ENCODE measurements around the gene ESR1.
"Not testable (repeated sequence)": the region's sequence is repeated elsewhere in the genome, so short reads cannot be mapped to it uniquely, and the experiment has no call there.

Gene ESR1

GRCh38 chr6:151850479-151851003 is 43.1 kb downstream of the ESR1 start:
- TF ChIP-seq CTCF (conservative IDR thresholded peaks at IDR 0.05): no peak
- no peak overlapping the region for H3K27ac ChIP-seq

- no peak for TF ChIP-seq CTCF (conservative IDR thresholded peaks at IDR 0.05)
- H3K27ac ChIP-seq: no peak overlapping the region
Measured at GRCh38 chr6:151858294-151858693, 50.8 kb downstream of the ESR1 start.

GRCh38 chr6:151862461-151862860 is 55.0 kb downstream of the ESR1 start:
- TF ChIP-seq CTCF (conservative IDR thresholded peaks at IDR 0.05): no peak
- H3K27ac ChIP-seq: no peak overlapping the region

- not testable (repeated sequence) for H3K27ac ChIP-seq
Measured at GRCh38 chr6:151867361-151867869, 59.9 kb downstream of the ESR1 start.

GRCh38 chr6:151869345-151869744 is 61.9 kb downstream of the ESR1 start:
- H3K27ac ChIP-seq: no peak overlapping the region
- no peak for TF ChIP-seq CTCF (conservative IDR thresholded peaks at IDR 0.05)

GRCh38 chr6:151869787-151870186 is 62.3 kb downstream of the ESR1 start:
- H3K27ac ChIP-seq: no peak overlapping the region
- TF ChIP-seq CTCF (conservative IDR thresholded peaks at IDR 0.05): no peak

GRCh38 chr6:151870375-151870774 is 62.9 kb downstream of the ESR1 start:
- no peak overlapping the region for H3K27ac ChIP-seq
- no peak for TF ChIP-seq CTCF (conservative IDR thresholded peaks at IDR 0.05)

- H3K27ac ChIP-seq: no peak overlapping the region
- no peak for TF ChIP-seq CTCF (conservative IDR thresholded peaks at IDR 0.05)
Measured at GRCh38 chr6:151875524-151875923, 68.0 kb downstream of the ESR1 start.

Data from VCaP (cell line).